Muscle layer of colon (tissue), 2 donors: Measurements from ENCODE around the gene RALB.

ENCODE experiments used
- H3K27ac ChIP-seq: one replicate; pipeline ENCODE4 v1.7.0; 2013; ENCODE audit warnings: low read depth, mild to moderate bottlenecking, low read length, moderate library complexity
- H3K27me3 ChIP-seq, 2 donors: one replicate each; pipeline ENCODE4 v1.7.0; 2013; ENCODE audit warnings: low read length in 2 of 2, mild to moderate bottlenecking in 2 of 2; ENCODE audit not compliant: insufficient read depth in 2 of 2, control insufficient read depth in 1 of 2
- H3K36me3 ChIP-seq: one replicate; pipeline ENCODE4 v1.7.0; 2013; ENCODE audit warnings: mild to moderate bottlenecking, low read length; ENCODE audit not compliant: insufficient read depth
- H3K4me1 ChIP-seq: one replicate; pipeline ENCODE4 v1.7.0; 2013; ENCODE audit warnings: mild to moderate bottlenecking, low read length; ENCODE audit not compliant: insufficient read depth
- H3K4me3 ChIP-seq, 2 donors: one replicate each; pipeline ENCODE4 v1.7.0; 2013; ENCODE audit warnings: low read length in 2 of 2, low read depth in 1 of 2, mild to moderate bottlenecking in 1 of 2, moderate library complexity in 1 of 2
- H3K9ac ChIP-seq: one replicate; pipeline ENCODE4 v1.7.0; 2013; ENCODE audit warnings: low read length
- H3K9me3 ChIP-seq: one replicate; pipeline ENCODE4 v1.7.0; 2013; ENCODE audit warnings: mild to moderate bottlenecking, low read length
- donor health status: abdominal sarcoma.
- donor health status: Adenocarcinoma of cecum.

The RALB gene

GRCh38 chr2:120252225-120253020, at the start of gene RALB:
Gene RALB, plus strand, starts transcription at chr2:120252852. Its CDS starts 25,813 bp downstream, at chr2:120278665.
- no peaks in the 10 kb centered on the region for H3K27me3 ChIP-seq
- peak within 1 kb of the TSS; percentile 80 for H3K27ac ChIP-seq
- H3K36me3 ChIP-seq: no peaks in the 10 kb centered on the region
- peak within 1 kb of the TSS; percentile 59 for H3K9ac ChIP-seq
- no peaks in the 10 kb centered on the region for H3K9me3 ChIP-seq
- H3K4me3 ChIP-seq: peak within 1 kb of the TSS; percentile 55 to 89
- peaks cover 20% of the 10 kb centered on the region for H3K4me1 ChIP-seq

- Histone ChIP-seq H3K9ac (no peak overlapping the region), H3K4me3 (no peak overlapping the region), H3K4me1 (peaks cover 5% of the 10 kb centered on the region), H3K27me3 (no peaks in the 10 kb centered on the region), H3K27ac (no peak overlapping the region), H3K9me3 (no peaks in the 10 kb centered on the region), H3K36me3 (no peaks in the 10 kb centered on the region)
Observed at GRCh38 chr2:120203251-120204021, 49.2 kb upstream of the RALB start.

- no peak overlapping the region for H3K27ac ChIP-seq
- no peak overlapping the region for H3K4me3 ChIP-seq
- no peaks in the 10 kb centered on the region for H3K27me3 ChIP-seq
- H3K9me3 ChIP-seq: no peaks in the 10 kb centered on the region
- H3K4me1 ChIP-seq: peaks cover 5% of the 10 kb centered on the region
- no peaks in the 10 kb centered on the region for H3K36me3 ChIP-seq
- H3K9ac ChIP-seq: no peak overlapping the region
Observed at GRCh38 chr2:120204022-120204405, 48.6 kb upstream of the RALB start.

- no peaks in the 10 kb centered on the region for H3K27me3 ChIP-seq
- no peak overlapping the region for H3K9ac ChIP-seq
- H3K27ac ChIP-seq: no peak overlapping the region
- no peak overlapping the region for H3K4me3 ChIP-seq
- H3K9me3 ChIP-seq: no peaks in the 10 kb centered on the region
- peaks cover 5% of the 10 kb centered on the region for H3K4me1 ChIP-seq
- no peaks in the 10 kb centered on the region for H3K36me3 ChIP-seq
Observed at GRCh38 chr2:120204417-120204816, 48.2 kb upstream of the RALB start.

- Histone ChIP-seq H3K36me3 (no peaks in the 10 kb centered on the region), H3K9ac (no peak overlapping the region), H3K4me1 (peaks cover 5% of the 10 kb centered on the region), H3K9me3 (no peaks in the 10 kb centered on the region), H3K27ac (no peak overlapping the region), H3K27me3 (no peaks in the 10 kb centered on the region), H3K4me3 (no peak overlapping the region)
Observed at GRCh38 chr2:120204945-120205670, 47.5 kb upstream of the RALB start.

- Histone ChIP-seq H3K27me3 (no peaks in the 10 kb centered on the region), H3K4me1 (peaks cover 5% of the 10 kb centered on the region), H3K36me3 (no peaks in the 10 kb centered on the region), H3K4me3 (no peak overlapping the region), H3K9me3 (no peaks in the 10 kb centered on the region), H3K9ac (no peak overlapping the region), H3K27ac (no peak overlapping the region)
Observed at GRCh38 chr2:120206022-120206581, 46.5 kb upstream of the RALB start.

GRCh38 chr2:120208381-120209353, 44.0 kb upstream of the RALB start:
- Histone ChIP-seq H3K4me1 (no peaks in the 10 kb centered on the region), H3K9me3 (no peaks in the 10 kb centered on the region), H3K27me3 (no peaks in the 10 kb centered on the region), H3K36me3 (no peaks in the 10 kb centered on the region), H3K9ac (no peak overlapping the region), H3K27ac (no peak overlapping the region), H3K4me3 (no peak overlapping the region)

GRCh38 chr2:120209427-120210269, 43.0 kb upstream of the RALB start:
- H3K36me3 ChIP-seq: no peaks in the 10 kb centered on the region
- no peak overlapping the region for H3K4me3 ChIP-seq
- H3K4me1 ChIP-seq: no peaks in the 10 kb centered on the region
- H3K9ac ChIP-seq: no peak overlapping the region
- no peak overlapping the region for H3K27ac ChIP-seq
- H3K27me3 ChIP-seq: no peaks in the 10 kb centered on the region
- H3K9me3 ChIP-seq: no peaks in the 10 kb centered on the region

GRCh38 chr2:120210270-120210693, 42.4 kb upstream of the RALB start:
- Histone ChIP-seq H3K4me1 (no peaks in the 10 kb centered on the region), H3K9ac (no peak overlapping the region), H3K9me3 (no peaks in the 10 kb centered on the region), H3K27ac (no peak overlapping the region), H3K4me3 (no peak overlapping the region), H3K36me3 (no peaks in the 10 kb centered on the region), H3K27me3 (no peaks in the 10 kb centered on the region)

- Histone ChIP-seq H3K4me1 (peaks cover 19% of the 10 kb centered on the region), H3K9me3 (no peaks in the 10 kb centered on the region), H3K27me3 (no peaks in the 10 kb centered on the region)
Observed at GRCh38 chr2:120218181-120218580, 34.5 kb upstream of the RALB start.

More at GRCh38 chr2:120218181-120218580, 34.5 kb upstream of the RALB start:
- Histone ChIP-seq H3K9ac (no peak overlapping the region), H3K4me3 (no peak overlapping the region), H3K27ac (no peak overlapping the region), H3K36me3 (no peaks in the 10 kb centered on the region)
